NB4 (cell line): ENCODE measurements around the gene TENT4B.
"Not testable (repeated sequence)": the region's sequence is repeated elsewhere in the genome, so short reads cannot be mapped to it uniquely, and the experiment has no call there.

Experiments used
- MYC ChIP-seq: IDR thresholded peaks from 2 replicates; pipeline ENCODE4 v1.6.1; 2011; ENCODE audit warnings: low read depth, low read length
- POLR2A ChIP-seq: IDR thresholded peaks from 2 replicates; pipeline ENCODE4 v1.6.1; 2011; ENCODE audit warnings: mild to moderate bottlenecking; ENCODE audit not compliant: insufficient read length; ENCODE audit errors: extremely low read depth
- TF ChIP-seq, protein P1 (sequence below): IDR thresholded peaks from one replicate; pipeline ENCODE4 v1.5.1; 2012; ENCODE audit warnings: low read depth, low read length

DNA sequence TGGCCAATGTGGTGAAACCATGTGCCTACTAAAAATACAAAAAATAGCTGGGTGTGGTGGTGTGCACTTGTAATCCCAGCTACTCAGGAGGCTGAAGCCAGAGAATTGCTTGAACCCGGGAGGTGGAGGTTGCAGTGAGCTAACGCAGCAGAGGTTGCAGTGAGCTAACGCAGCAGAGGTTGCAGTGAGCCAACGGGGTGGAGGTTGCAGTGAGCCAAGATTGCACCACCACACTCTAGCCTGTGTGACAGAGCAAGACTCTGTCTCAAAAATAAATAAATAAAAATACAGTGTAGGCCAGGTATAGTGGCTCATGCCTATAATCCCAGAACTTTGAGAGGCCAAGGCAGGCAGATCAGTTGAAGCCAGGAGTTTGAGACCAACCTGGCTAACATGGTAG, 18.7 kb downstream of the TENT4B start:
- not testable (repeated sequence) for TF ChIP-seq POLR2A, MYC
- TF ChIP-seq, protein P1, sequence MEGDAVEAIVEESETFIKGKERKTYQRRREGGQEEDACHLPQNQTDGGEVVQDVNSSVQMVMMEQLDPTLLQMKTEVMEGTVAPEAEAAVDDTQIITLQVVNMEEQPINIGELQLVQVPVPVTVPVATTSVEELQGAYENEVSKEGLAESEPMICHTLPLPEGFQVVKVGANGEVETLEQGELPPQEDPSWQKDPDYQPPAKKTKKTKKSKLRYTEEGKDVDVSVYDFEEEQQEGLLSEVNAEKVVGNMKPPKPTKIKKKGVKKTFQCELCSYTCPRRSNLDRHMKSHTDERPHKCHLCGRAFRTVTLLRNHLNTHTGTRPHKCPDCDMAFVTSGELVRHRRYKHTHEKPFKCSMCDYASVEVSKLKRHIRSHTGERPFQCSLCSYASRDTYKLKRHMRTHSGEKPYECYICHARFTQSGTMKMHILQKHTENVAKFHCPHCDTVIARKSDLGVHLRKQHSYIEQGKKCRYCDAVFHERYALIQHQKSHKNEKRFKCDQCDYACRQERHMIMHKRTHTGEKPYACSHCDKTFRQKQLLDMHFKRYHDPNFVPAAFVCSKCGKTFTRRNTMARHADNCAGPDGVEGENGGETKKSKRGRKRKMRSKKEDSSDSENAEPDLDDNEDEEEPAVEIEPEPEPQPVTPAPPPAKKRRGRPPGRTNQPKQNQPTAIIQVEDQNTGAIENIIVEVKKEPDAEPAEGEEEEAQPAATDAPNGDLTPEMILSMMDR, result not testable (repeated sequence)
